IMR-90 (cell line): ENCODE measurements around the gene EXO1. TPM values are rescaled to one million over a fixed set of nuclear protein-coding genes. Genes with fewer than 3 reads are reported as not detected.

Source experiments
- ATAC-seq: fragments of 200-7000 bp; cut with Tn5 transposase; 2 replicates; pipeline ENCODE4 v1.9.1; 2020; ENCODE audit warnings: low read depth, mild to moderate bottlenecking, moderate library complexity
- BruUV-seq: library from RNA; stranded (reverse); fragments of 400-500 nt; replicated peaks from 2 replicates; lab custom pipeline; 2021; lab: Mats Ljungman, UMichigan
- CTCF ChIA-PET: fragments of 300-600 bp; formaldehyde crosslinking; extraction: SDS; loops from one replicate; lab custom pipeline; 2021; ENCODE audit warnings: antibody characterized with exemption; lab: Yijun Ruan, JAX
- POLR2A ChIA-PET: fragments of 300-600 bp; sonication (Branson Sonifier 250); formaldehyde crosslinking; loops from one replicate; lab custom pipeline; 2022; ENCODE audit warnings: antibody characterized with exemption; ENCODE audit not compliant: unreplicated experiment; lab: Charles Lee
- DNase-seq: peaks from one replicate; pipeline ENCODE4 v3.0.0; 2013
- H2AFZ ChIP-seq: replicated peaks from 2 replicates; pipeline ENCODE3; 2013; ENCODE audit warnings: low read length, mild to moderate bottlenecking; ENCODE audit not compliant: poor library complexity
- H2AK5ac ChIP-seq: 2 replicates; pipeline ENCODE4 v1.6.1; 2013; ENCODE audit warnings: low read depth, low read length, inconsistent platforms
- H2AK9ac ChIP-seq: replicated peaks from 2 replicates; pipeline ENCODE3; 2013; ENCODE audit warnings: mild to moderate bottlenecking, low read depth, low read length, moderate library complexity; ENCODE audit not compliant: poor library complexity
- H2BK120ac ChIP-seq: 2 replicates; pipeline ENCODE4 v1.6.1; 2013; ENCODE audit warnings: low read depth, low read length, inconsistent platforms
- H2BK15ac ChIP-seq: 3 replicates; pipeline ENCODE4 v1.6.1; 2013; ENCODE audit warnings: low read depth, low read length, inconsistent platforms
- H2BK20ac ChIP-seq: 2 replicates; pipeline ENCODE4 v1.6.1; 2013; ENCODE audit warnings: low read depth, mild to moderate bottlenecking, inconsistent platforms, low read length, moderate library complexity
- H2BK5ac ChIP-seq: 2 replicates; pipeline ENCODE4 v1.6.1; 2013; ENCODE audit warnings: mild to moderate bottlenecking, low read depth, low read length, inconsistent platforms; ENCODE audit not compliant: poor library complexity, severe bottlenecking
- H3K14ac ChIP-seq: replicated peaks from 2 replicates; pipeline ENCODE4 v1.6.1; 2013; ENCODE audit warnings: low read depth, low read length, inconsistent platforms
- H3K18ac ChIP-seq: 2 replicates; pipeline ENCODE4 v1.6.1; 2013; ENCODE audit warnings: low read depth, low read length, control low read depth
- H3K23ac ChIP-seq: 2 replicates; pipeline ENCODE4 v1.6.1; 2013; ENCODE audit warnings: low read depth, low read length, inconsistent platforms
- H3K27ac ChIP-seq: 2 replicates; pipeline ENCODE4 v1.5.1; 2013; ENCODE audit warnings: mild to moderate bottlenecking, control low read depth, low read length; ENCODE audit not compliant: insufficient read depth
- H3K27me3 ChIP-seq: 2 replicates; pipeline ENCODE4 v1.6.1; 2013; ENCODE audit warnings: low read length; ENCODE audit not compliant: control insufficient read depth, insufficient read depth
- H3K36me3 ChIP-seq: 2 replicates; pipeline ENCODE4 v1.6.1; 2013; ENCODE audit warnings: low read length, mixed read lengths; ENCODE audit not compliant: control insufficient read depth, insufficient read depth
- H3K4ac ChIP-seq: 2 replicates; pipeline ENCODE4 v1.6.1; 2013; ENCODE audit warnings: low read depth, low read length, inconsistent platforms
- H3K4me1 ChIP-seq: 2 replicates; pipeline ENCODE4 v1.6.1; 2013; ENCODE audit warnings: low read length, mixed read lengths; ENCODE audit not compliant: control insufficient read depth, insufficient read depth
- H3K4me2 ChIP-seq: 2 replicates; pipeline ENCODE4 v1.6.1; 2013; ENCODE audit warnings: low read depth, mild to moderate bottlenecking, control low read depth, low read length, moderate library complexity
- H3K4me3 ChIP-seq: 2 replicates; pipeline ENCODE4 v1.5.1; 2013; ENCODE audit warnings: low read depth, mild to moderate bottlenecking, control low read depth, low read length, moderate library complexity; ENCODE audit not compliant: insufficient read depth
- H3K56ac ChIP-seq: 2 replicates; pipeline ENCODE4 v1.6.1; 2013; ENCODE audit warnings: low read length, inconsistent platforms; ENCODE audit not compliant: insufficient read depth; ENCODE audit errors: extremely low read depth
- H3K79me1 ChIP-seq, 2 experiments: 2 replicates each; pipeline ENCODE4 v1.6.1; 2013; ENCODE audit warnings: low read length in 2 of 2, inconsistent platforms in 1 of 2, low read depth in 1 of 2
- H3K9ac ChIP-seq: 2 replicates; pipeline ENCODE4 v1.6.1; 2013; ENCODE audit warnings: low read depth, low read length, control low read depth
- H3K9me1 ChIP-seq: 2 replicates; pipeline ENCODE4 v1.6.1; 2013; ENCODE audit warnings: low read length, inconsistent platforms; ENCODE audit not compliant: insufficient read depth
- H3K9me3 ChIP-seq: 2 replicates; pipeline ENCODE4 v1.6.1; 2013; ENCODE audit warnings: low read length; ENCODE audit not compliant: control insufficient read depth, insufficient read depth
- H4K20me1 ChIP-seq: 2 replicates; pipeline ENCODE4 v1.6.1; 2013; ENCODE audit warnings: low read length, inconsistent platforms; ENCODE audit not compliant: insufficient read depth
- H4K5ac ChIP-seq: 2 replicates; pipeline ENCODE4 v1.6.1; 2013; ENCODE audit warnings: mild to moderate bottlenecking, low read depth, low read length, control low read depth
- H4K8ac ChIP-seq, 2 experiments: 2 replicates each; pipeline ENCODE4 v1.6.1; 2013; ENCODE audit warnings: low read depth in 2 of 2, low read length in 2 of 2, control low read depth in 1 of 2, inconsistent platforms in 1 of 2
- H4K91ac ChIP-seq: 2 replicates; pipeline ENCODE4 v1.6.1; 2013; ENCODE audit warnings: low read depth, low read length, inconsistent platforms; ENCODE audit not compliant: insufficient read depth
- FOS ChIP-seq: fragments of 150-350 bp; IDR thresholded peaks from 2 replicates; pipeline ENCODE4 v1.6.1; 2016; ENCODE audit warnings: low read depth, low read length
- MAFK ChIP-seq: IDR thresholded peaks from 2 replicates; pipeline ENCODE4 v1.6.1; 2012; ENCODE audit warnings: low read depth, low read length, improper control_type of control experiment
- MAZ ChIP-seq: IDR thresholded peaks from 2 replicates; pipeline ENCODE4 v1.6.1; 2012; ENCODE audit warnings: low read depth, mild to moderate bottlenecking, low read length, improper control_type of control experiment, moderate library complexity, borderline replicate concordance
- RAD21 ChIP-seq: IDR thresholded peaks from 2 replicates; pipeline ENCODE4 v1.6.1; 2012; ENCODE audit warnings: low read length, improper control_type of control experiment
- RCOR1 ChIP-seq: IDR thresholded peaks from 2 replicates; pipeline ENCODE4 v1.6.1; 2012; ENCODE audit warnings: mild to moderate bottlenecking, low read length, improper control_type of control experiment; ENCODE audit not compliant: insufficient replicate concordance
- WGBS, 2 experiments: methylation state at CpG; one replicate each; pipeline versions ENCODE4 v1.1.5 to v1.1.7; 2013; ENCODE audit warnings: missing lambda C conversion rate in 2 of 2; ENCODE audit not compliant: insufficient read length in 1 of 2; ENCODE audit errors: extremely low coverage in 2 of 2; 5-methylcytosine and 5-hydroxymethylcytosine counted together
- dilution Hi-C: fragments of 300-500 bp; cut with HindIII; formaldehyde crosslinking; loops from one replicate; pipeline ENCODE4 v1.14.3; 2018; ENCODE audit warnings: low sequenced_read_pairs; ENCODE audit not compliant: unreplicated experiment
- in situ Hi-C: fragments of 300-500 bp; cut with MboI; formaldehyde crosslinking; loops from 3 replicates; pipeline ENCODE4 v1.14.3; 2019; ENCODE audit warnings: low sequenced_read_pairs, inconsistent platforms, mixed read lengths
- intact Hi-C: fragments of 100-400 bp; cut with micrococcal nuclease; formaldehyde crosslinking; loops from 2 replicates; pipeline ENCODE4 v1.10.0; 2022
- polyA plus RNA-seq, 3 experiments: library from polyadenylated mRNA; depleted of rRNA; stranded (reverse); fragments of >200 nt; gene quantifications; 2 replicates each; pipeline ENCODE4 v1.2.3, GENCODE V29; 2012; ENCODE audit warnings: low replicate concordance in 1 of 3
- total RNA-seq: library from RNA; depleted of rRNA; stranded (reverse); fragments of >200 nt; gene quantifications from 2 replicates; pipeline ENCODE4 v1.2.3, GENCODE V29; 2012
- TF ChIP-seq, protein P1 (sequence below): fragments of 150-350 bp; IDR thresholded peaks from 2 replicates; pipeline ENCODE4 v1.6.1; 2017; ENCODE audit warnings: mild to moderate bottlenecking, antibody characterized with exemption, low read length, low read depth

Gene EXO1
- total and polyA plus RNA-seq, 2 of the 4 experiments (the other 2 are of a cell fraction), result 5.1 to 12.9 TPM

DNA sequence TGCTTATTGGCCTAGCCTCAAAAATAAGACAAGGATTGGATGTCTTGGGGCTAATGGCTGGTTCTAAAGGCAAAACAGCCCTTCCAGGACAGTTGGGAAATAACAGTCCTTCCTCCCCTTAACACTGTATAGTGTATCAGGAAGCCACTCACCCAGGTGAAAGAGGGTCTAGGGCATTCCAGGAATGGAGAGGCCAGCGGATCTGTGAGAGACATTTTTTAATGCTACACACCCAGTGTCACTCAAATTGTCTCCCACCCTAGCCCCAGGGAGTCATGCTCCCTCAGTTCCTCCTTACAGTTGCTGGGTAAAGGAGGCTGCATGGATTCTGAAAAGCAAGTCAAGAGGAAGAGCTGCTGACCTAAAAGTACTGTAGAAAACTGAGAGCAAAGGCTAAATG lies 24.1 kb upstream of the EXO1 start:
- H3K4me1 ChIP-seq, result peaks cover 10% of the 10 kb centered on the region
- no peaks in the 10 kb centered on the region for H3K9me3 ChIP-seq
- TF ChIP-seq, protein P1, sequence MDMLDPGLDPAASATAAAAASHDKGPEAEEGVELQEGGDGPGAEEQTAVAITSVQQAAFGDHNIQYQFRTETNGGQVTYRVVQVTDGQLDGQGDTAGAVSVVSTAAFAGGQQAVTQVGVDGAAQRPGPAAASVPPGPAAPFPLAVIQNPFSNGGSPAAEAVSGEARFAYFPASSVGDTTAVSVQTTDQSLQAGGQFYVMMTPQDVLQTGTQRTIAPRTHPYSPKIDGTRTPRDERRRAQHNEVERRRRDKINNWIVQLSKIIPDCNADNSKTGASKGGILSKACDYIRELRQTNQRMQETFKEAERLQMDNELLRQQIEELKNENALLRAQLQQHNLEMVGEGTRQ, result no peak
- TF ChIP-seq RCOR1 (no peak), FOS (no peak), RAD21 (no peak), MAZ (no peak), MAFK (no peak)
- no peak overlapping the region for H2BK5ac ChIP-seq
- H2AK9ac ChIP-seq, result no peak overlapping the region
- WGBS, 2 experiments, result no CpG with 5 or more reads among the region's 1 CpG
- intact Hi-C loops, result no loop called here
- H3K9ac ChIP-seq, result no peak overlapping the region
- H3K36me3 ChIP-seq, result no peaks in the 10 kb centered on the region
- 0 out of 2 replicates have a peak overlapping the region, but pooled peaks have one; percentile 70 for H2BK20ac ChIP-seq
- BruUV-seq, result no TSS peak
- dilution Hi-C loops, result no loop called here
- no peak overlapping the region for H3K56ac ChIP-seq
- ChIA-PET POLR2A (interaction anchor here (0.6 kb wide), 1 partner anchor 190 kb away, joined by 3 read pairs; no protein-coding TSS in a partner anchor), CTCF (interaction anchor here (1.1 kb wide), 1 partner anchor 11 kb away, joined by 6 read pairs; no protein-coding TSS in a partner anchor)
- peak overlapping the region; percentile 2; the same call in 1 of the 2 replicates for H4K5ac ChIP-seq
- H3K9me1 ChIP-seq, result 0 out of 2 replicates have a peak, but pooled peaks cover 5% of the 10 kb centered on the region
- H3K4me2 ChIP-seq, result no peak overlapping the region
- H3K27ac ChIP-seq, result no peak overlapping the region
- H3K27me3 ChIP-seq, result no peaks in the 10 kb centered on the region
- no peak overlapping the region for H2AFZ ChIP-seq
- H3K14ac ChIP-seq, result no peak overlapping the region
- ATAC-seq (no peak), DNase-seq (no peak)
- no peak overlapping the region for H3K4me3 ChIP-seq
- peak overlapping the region; percentile 18 for H3K4ac ChIP-seq
- 0 out of 4 replicates have a peak overlapping the region, but pooled peaks of 1 of the 2 experiments have one; percentile 20 for H4K8ac ChIP-seq
- peak overlapping the region; percentile 25 for H2AK5ac ChIP-seq
- H3K18ac ChIP-seq, result no peak overlapping the region
- H2BK15ac ChIP-seq, result peak overlapping the region; percentile 56; the same call in 2 of the 3 replicates
- no peaks in the 10 kb centered on the region for H4K20me1 ChIP-seq
- in situ Hi-C loops, result no loop called here
- H4K91ac ChIP-seq, result peak overlapping the region; percentile 55; the same call in 1 of the 2 replicates
- no peak overlapping the region for H3K23ac ChIP-seq
- no peaks in the 10 kb centered on the region for H3K79me1 ChIP-seq
- peak overlapping the region; percentile 44 for H2BK120ac ChIP-seq
